HG02588 (cell line): ENCODE measurements around the gene THOC7.

Experiments used
- ATAC-seq: cut with Tn5 transposase; IDR thresholded peaks from one replicate; pipeline ENCODE4 v1.9.1; 2021; ENCODE audit warnings: mild to moderate bottlenecking, moderate library complexity; ENCODE audit not compliant: unreplicated experiment

THOC7 gene

DNA sequence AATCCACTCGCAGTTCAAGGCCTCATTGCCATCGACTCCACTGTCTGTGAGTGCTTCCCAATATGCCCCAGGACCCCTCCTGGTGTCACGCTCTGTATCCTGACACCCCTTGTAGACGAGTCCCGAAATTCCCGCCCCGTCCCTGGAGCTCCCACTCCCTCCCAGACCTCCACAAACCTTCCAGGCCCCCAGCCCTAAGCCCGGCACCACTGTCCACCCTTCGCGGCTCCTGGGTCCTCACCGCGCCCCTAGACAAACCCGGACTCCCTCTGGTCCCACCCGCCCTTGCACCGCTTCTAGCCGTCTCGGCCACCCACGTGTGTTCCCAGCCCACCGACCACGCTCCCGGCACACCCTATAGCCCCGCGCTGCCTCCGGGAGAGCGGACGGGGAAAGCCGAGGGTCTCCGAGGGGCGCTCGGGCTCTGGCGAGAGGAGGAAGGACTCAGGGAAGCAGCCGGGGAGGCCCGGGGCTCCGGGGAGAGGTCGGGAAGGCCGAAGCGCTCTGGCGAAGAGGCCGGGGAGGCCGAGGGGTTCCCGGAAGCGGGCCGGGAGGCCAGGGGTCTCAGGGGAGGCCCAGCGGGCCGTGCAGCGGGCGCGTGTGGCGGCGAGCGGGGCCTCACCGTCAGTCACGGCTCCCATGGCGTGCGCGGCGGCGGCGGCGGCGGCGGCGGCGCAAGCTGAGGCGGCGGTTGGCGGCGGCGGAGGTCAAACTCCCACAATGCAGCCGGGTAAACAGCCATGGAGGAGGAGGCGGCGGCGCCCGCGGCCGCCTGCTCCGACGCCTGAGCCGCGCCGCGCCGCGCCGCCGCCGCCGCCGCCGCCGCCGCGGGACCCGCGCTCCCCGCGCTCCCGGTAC, at the start of gene THOC7, which contains the start of gene ATXN7:
Gene THOC7 (minus strand): TSS at position 656 of the 858 bp plus-strand sequence. CDS start 15 bp downstream, at position 641.
Gene ATXN7 (plus strand): TSS at position 718 of the 858 bp plus-strand sequence. CDS start 48,732 bp downstream, outside the sequence.
- ATAC-seq, result peak; percentile 73

- ATAC-seq, result peak; percentile 19
Measured at GRCh38 chr3:63912768-63913588, 49.4 kb upstream of the THOC7 start.

DNA sequence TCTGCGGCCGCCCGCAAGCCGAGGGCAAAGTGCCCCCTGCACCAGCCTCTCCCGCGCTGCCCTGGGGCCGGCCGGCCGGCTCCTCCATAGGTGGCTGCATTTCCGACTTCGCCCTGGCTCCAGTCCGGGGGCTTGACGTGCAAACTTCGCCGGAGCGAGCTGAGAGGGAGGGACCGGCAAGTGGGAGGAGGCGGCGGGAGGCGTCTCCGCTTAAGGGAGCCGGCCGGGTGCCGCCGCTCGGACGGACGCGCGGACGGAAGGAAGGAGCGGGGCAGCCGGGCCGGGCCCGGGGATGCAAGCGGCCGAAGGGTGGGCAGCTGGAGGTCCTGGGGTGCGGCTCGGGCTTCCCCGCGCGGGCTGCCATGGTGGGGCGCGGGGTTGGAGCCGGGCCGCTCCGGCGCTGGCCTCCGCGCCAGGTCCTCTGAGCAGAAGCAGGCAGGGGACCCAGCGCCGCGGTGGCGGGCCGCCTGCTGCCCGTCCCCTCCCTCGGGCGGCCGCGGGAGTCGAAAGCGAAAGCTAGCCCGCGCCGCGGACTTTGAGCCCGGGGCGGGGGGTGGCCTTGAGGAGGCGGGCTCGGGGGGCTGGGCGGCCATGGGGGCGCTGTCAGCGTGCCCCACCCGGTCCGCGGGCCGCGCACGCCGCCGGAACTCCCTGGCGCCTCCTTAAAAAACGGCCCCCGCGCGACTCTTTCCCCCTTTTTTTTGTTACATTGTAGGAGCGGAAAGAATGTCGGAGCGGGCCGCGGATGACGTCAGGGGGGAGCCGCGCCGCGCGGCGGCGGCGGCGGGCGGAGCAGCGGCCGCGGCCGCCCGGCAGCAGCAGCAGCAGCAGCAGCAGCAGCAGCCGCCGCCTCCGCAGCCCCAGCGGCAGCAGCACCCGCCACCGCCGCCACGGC, 48.5 kb upstream of the THOC7 start, which contains the start of gene SCAANT1:
Gene SCAANT1 (minus strand): TSS at position 511 of the 895 bp plus-strand sequence.
- ATAC-seq, result peak; percentile 73

- ATAC-seq, result no peak
Measured at GRCh38 chr3:63911509-63911872, 47.9 kb upstream of the THOC7 start.

DNA sequence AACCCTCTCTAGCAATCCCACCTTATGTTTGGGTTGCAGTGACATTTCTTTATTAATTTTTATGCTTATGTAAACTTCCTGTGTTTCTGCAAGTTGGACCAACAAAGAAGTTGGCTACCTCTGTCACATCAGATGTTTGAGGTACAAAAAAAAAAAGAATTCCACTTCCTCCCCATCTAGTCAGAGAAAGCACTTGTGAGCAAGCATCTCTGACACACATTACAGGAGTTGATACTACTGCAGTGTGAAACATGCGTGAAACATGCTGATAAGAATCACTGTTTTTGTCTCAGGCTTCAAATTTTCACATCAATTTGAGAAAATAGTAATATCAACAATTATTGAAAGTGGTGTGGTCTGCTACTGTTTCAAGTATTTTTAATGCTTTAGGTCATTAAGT, 47.3 kb upstream of the THOC7 start:
- ATAC-seq, result no peak

GRCh38 chr3:63910001-63910400, 46.4 kb upstream of the THOC7 start:
- no peak for ATAC-seq

- ATAC-seq, result no peak
Measured at GRCh38 chr3:63909431-63909830, 45.8 kb upstream of the THOC7 start.

DNA sequence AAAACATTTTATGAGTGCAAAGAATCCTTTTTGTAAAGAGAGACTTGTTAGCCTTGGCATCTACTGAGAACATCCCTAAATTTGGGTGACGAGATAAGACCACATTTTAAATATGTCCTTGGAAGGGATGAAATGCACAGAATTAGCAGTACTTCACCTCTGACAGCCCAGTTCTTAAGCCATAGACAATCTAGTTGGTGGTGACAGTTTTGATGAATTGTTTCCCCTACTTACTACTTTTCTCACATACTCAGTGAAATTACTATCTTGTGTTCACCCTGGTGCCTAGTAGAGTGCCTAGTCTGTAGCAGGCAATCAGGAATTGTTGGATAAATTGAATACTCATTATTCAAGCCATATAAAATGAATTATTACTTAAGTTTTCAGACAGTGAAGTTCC, 45.2 kb upstream of the THOC7 start:
- no peak for ATAC-seq

GRCh38 chr3:63908081-63908736, 44.6 kb upstream of the THOC7 start:
- ATAC-seq, result no peak

GRCh38 chr3:63905731-63906620, 42.4 kb upstream of the THOC7 start:
- no peak for ATAC-seq

- ATAC-seq, result no peak
Measured at GRCh38 chr3:63900459-63900858, 36.9 kb upstream of the THOC7 start.

DNA sequence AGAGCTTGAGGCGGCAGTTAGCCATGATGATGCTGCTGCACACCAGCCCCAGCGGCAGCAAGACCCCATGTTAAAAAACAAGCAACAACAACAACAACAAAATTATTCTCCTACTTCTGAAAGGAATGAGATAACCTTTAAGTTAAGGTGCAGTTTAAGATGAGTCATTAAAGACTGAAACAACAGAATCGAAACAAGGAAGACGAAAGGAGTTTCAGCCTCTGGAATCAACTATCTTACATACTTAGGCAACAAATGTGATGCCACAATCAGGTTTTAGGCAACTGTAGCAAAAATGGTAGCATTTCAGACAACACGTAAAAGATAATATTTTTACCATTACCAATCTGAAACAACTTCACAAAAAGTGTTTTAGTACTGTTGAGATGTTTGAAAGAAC, 36.4 kb upstream of the THOC7 start:
- ATAC-seq, result no peak

- ATAC-seq, result peak; percentile 59
Measured at GRCh38 chr3:63896332-63897030, 32.9 kb upstream of the THOC7 start.

DNA sequence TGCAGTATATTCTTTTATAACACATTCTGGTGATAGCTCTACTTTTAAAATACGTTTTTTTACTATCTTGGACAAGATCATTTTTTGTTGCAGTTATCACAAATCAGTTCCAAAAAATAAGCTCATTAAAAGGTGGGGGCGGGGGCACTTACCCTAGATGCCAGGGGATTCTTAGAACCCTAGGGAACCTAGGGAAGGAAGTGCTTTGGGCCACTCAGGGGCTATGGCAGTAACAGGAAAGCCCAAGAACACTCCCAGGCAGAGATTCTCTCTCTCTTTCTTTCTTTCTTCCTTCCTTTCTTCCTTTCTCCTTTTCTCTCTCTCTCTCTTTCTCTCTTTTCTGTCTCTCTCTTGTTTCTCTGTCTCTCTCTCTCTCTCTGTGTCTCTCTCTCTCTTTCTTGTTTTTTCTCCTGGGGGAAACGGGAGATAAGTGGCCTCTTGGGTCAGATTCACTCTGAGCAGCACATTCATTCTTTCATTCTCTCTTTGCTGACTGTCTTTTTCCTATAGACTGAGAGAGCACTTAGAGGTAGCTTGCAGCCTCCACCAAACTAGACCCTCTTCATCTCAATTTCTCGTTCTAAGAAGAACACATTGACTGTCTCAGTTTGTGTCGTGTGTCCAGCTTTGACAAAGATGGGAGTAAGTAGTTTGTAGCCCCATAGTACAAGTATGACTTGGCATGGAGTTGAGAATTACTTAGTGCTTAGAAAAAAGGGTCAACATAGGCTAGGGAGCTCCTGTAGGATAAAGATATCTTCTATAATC, 32.0 kb upstream of the THOC7 start:
- no peak for ATAC-seq

- no peak for ATAC-seq
Measured at GRCh38 chr3:63892773-63893352, 29.3 kb upstream of the THOC7 start.

DNA sequence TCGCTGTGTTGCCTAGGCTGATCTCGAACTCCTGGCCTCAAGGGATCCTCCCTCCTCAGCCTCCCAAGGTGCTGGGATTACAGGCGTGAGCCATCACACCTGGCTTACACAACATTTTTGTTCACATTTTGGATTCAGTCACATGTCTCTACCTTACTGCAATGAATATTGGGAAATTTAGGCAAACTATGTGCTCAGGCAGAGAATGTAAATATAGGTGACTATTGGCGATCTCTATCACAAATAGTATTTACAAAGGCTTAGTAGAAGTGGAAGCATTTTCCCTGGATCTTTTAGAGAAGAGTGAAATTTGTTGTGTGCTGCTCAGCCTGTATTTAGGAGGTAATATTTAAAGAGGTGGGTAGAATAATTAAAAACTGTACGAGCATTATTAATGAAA, 27.9 kb upstream of the THOC7 start:
- no peak for ATAC-seq

DNA sequence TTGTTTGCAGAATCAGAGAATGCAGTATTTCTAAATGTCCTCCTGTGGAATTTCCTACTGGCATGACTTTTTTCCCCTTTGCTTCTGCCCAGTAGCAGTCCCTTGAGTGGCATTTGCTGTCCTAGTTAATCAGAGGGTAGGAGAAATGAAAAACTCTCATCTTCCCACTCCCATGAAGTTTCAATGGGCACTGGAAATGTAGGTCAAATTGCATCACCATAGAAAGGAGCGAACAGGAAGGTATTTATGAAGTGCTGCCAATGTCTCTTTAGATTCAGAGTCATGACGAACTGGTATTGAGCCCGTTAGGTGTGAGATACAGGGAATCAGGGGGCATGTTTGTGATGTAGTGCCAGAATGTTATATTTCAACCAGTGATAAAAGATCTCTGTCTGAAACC, 23.3 kb upstream of the THOC7 start:
- no peak for ATAC-seq
